HG03280 (cell line): ENCODE measurements around the gene NOX3.
"Not testable (repeated sequence)": the region's sequence is repeated elsewhere in the genome, so short reads cannot be mapped to it uniquely, and the experiment has no call there.

Experiments used
- ATAC-seq: cut with Tn5 transposase; IDR thresholded peaks from one replicate; pipeline ENCODE4 v1.9.1; 2021; ENCODE audit warnings: mild to moderate bottlenecking, moderate library complexity; ENCODE audit not compliant: unreplicated experiment

Gene NOX3

GRCh38 chr6:155374681-155375080 is 81.0 kb downstream of the NOX3 start:
- ATAC-seq = no peak

DNA sequence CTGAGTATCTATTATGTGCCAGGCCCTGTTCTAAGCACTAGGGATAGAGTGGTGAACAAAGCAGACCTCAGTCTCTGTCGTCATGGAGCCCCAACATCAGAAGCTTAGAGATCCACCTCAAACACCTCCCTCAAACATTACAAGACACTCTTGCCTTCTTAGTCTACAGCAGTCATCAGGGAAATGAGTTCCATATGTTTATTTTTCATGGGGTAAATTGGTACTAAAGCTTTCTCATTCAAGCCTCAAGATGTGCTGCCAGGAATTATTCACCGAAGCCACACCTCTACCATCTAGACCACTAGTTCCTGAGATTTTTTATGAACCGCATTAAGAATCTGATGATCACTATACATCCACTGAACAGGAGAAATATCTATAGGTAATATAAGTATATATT is 82.4 kb downstream of the NOX3 start:
- no peak for ATAC-seq

- no peak for ATAC-seq
Observed at GRCh38 chr6:155372256-155372655, 83.4 kb downstream of the NOX3 start.

- no peak for ATAC-seq
Observed at GRCh38 chr6:155371230-155371629, 84.4 kb downstream of the NOX3 start.

DNA sequence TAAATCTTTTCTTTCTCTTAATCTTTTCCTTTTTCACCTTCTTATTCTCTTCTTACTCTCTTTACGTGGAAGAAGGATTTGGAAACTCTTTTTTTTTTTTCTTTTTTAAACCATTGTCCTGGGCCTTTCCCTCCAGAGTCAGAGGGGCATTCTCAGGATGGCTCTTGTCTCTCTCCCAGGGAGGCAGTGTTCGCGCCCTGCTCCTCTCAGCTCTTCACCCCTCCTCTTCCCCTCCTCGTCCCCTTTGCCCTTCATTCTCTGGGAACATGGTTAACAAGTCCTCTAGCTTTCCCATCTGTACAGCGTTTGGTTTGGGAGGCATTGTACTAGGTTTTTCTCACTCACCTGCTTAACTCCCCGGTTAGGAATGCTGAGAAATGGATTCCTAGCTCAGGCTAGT is 89.3 kb downstream of the NOX3 start:
- ATAC-seq = no peak

- no peak for ATAC-seq
Observed at GRCh38 chr6:155364844-155365437, 90.7 kb downstream of the NOX3 start.

DNA sequence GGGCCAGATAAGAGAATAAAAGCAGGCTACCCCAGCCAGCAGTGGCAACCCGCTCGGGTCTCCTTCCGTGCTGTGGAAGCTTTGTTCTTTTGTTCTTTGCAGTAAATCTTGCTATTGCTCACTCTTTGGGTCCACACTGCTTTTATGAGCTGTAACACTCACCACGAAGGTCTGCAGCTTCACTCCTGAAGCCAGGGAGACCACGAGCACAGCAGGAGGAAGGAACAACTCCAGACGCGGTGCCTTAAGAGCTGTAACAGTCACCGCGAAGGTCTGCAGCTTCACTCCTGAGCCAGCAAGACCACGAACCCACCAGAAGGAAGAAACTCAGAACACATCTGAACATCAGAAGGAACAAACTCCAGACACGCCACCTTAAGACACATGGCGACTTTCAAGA is 91.6 kb downstream of the NOX3 start:
- ATAC-seq = not testable (repeated sequence)

- not testable (repeated sequence) for ATAC-seq
Observed at GRCh38 chr6:155362968-155363632, 92.5 kb downstream of the NOX3 start.

DNA sequence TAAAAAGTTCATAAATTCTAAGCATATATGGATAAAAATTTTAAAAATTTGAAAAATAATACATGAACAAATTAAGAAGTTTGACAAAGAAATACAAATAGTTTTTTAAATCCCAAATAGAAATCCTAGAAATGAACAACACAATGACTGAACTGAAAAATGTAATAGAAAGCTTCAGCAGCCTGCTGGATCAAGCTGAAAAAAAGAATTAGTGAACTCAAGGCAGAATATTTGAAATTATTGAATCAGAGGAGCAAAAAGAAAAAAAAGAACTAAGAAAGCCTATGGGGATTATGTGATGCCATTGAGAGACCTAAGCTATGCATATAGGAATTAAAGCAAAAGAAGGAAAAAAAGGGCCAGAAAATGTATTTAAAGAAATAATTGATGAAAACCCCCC is 101.5 kb downstream of the NOX3 start:
- no peak for ATAC-seq

DNA sequence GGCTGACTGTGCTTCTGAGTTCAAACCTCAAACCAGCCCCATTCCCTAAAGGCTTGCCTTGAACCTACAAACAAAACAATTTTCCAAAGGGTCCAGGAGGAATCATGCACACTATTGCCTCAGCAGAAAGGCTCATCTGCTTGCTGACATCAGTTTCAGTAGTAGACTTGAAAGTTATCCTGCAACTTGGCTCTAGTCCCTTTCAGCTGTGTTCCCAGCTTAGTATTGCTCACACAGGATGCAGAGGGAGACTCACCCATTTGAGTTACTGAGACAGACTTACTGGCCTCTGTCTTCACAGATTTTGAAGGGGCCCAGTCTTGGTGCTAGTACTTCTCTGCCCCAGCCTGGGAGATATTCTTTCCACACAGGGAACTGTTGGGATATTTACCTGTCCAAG is 102.8 kb downstream of the NOX3 start:
- no peak for ATAC-seq

- ATAC-seq = no peak
Observed at GRCh38 chr6:155352130-155352420, 103.6 kb downstream of the NOX3 start.

- peak; percentile 94 for ATAC-seq
Observed at GRCh38 chr6:155351273-155352129, 104.1 kb downstream of the NOX3 start.

- no peak for ATAC-seq
Observed at GRCh38 chr6:155349956-155350355, 105.7 kb downstream of the NOX3 start.

GRCh38 chr6:155349129-155349528 is 106.5 kb downstream of the NOX3 start:
- no peak for ATAC-seq

- ATAC-seq = no peak
Observed at GRCh38 chr6:155347800-155348199, 107.8 kb downstream of the NOX3 start.

GRCh38 chr6:155346957-155347356 is 108.7 kb downstream of the NOX3 start:
- ATAC-seq = no peak
